WTC11 (cell line): ENCODE results near the gene IL1R1. TPM values are rescaled to one million over a fixed set of nuclear protein-coding genes. Genes with fewer than 3 reads are reported as not detected.

ENCODE experiments used
- ATAC-seq: fragments of 200-7000 bp; cut with Tn5 transposase; 2 replicates; pipeline ENCODE4 v1.10.0; 2021; ENCODE audit warnings: mild to moderate bottlenecking, moderate library complexity
- CTCF ChIA-PET: fragments of 300-600 bp; sonication (Branson Sonifier 250); formaldehyde crosslinking; loops from one replicate; lab custom pipeline; 2021; ENCODE audit warnings: antibody characterized with exemption; lab: Charles Lee
- POLR2A ChIA-PET: fragments of 350-600 bp; sonication (Branson Sonifier 250); formaldehyde crosslinking; loops from one replicate; lab custom pipeline; 2021; ENCODE audit warnings: antibody characterized with exemption; lab: Charles Lee
- DNase-seq: peaks from one replicate; pipeline ENCODE4 v3.0.0; 2021; ENCODE audit warnings: low spot score
- H3K27ac Mint-ChIP-seq: 2 replicates; pipeline ENCODE4 v1.8.0; 2021; ENCODE audit warnings: mixed read lengths
- H3K27me3 Mint-ChIP-seq: 2 replicates; pipeline ENCODE4 v1.8.0; 2021; ENCODE audit warnings: low read depth, mild to moderate bottlenecking, moderate library complexity, mixed read lengths
- H3K36me3 Mint-ChIP-seq: 2 replicates; pipeline ENCODE4 v1.8.0; 2021; ENCODE audit warnings: mixed read lengths
- H3K4me1 Mint-ChIP-seq: 2 replicates; pipeline ENCODE4 v1.8.0; 2022; ENCODE audit warnings: mixed read lengths
- H3K4me3 Mint-ChIP-seq: 2 replicates; pipeline ENCODE4 v1.8.0; 2021; ENCODE audit warnings: mild to moderate bottlenecking, moderate library complexity, mixed read lengths
- H3K9me3 Mint-ChIP-seq: 2 replicates; pipeline ENCODE4 v1.8.0; 2021; ENCODE audit warnings: mixed read lengths
- ATF1 ChIP-seq: sonication (generic); formaldehyde crosslinking; IDR thresholded peaks from 2 replicates; pipeline ENCODE4 v1.8.1; 2023; ENCODE audit warnings: mild to moderate bottlenecking, moderate library complexity, missing genetic modification reagents
- CBFB ChIP-seq: sonication (generic); formaldehyde crosslinking; IDR thresholded peaks from 2 replicates; pipeline ENCODE4 v1.8.1; 2022; ENCODE audit warnings: mild to moderate bottlenecking, low read depth, missing genetic modification reagents
- CREB1 ChIP-seq: sonication (generic); formaldehyde crosslinking; IDR thresholded peaks from 2 replicates; pipeline ENCODE4 v1.8.0; 2023; ENCODE audit warnings: mild to moderate bottlenecking, missing genetic modification reagents
- E2F5 ChIP-seq: sonication (generic); formaldehyde crosslinking; IDR thresholded peaks from 2 replicates; pipeline ENCODE4 v1.8.1; 2022; ENCODE audit warnings: mild to moderate bottlenecking, moderate library complexity, missing genetic modification reagents
- JAZF1 ChIP-seq: fragments of 250-450 bp; sonication (Bioruptor Pico); IDR thresholded peaks from 2 replicates; pipeline ENCODE4 v1.9.0; 2021; ENCODE audit warnings: moderate library complexity, mild to moderate bottlenecking, inconsistent platforms
- NFATC4 ChIP-seq: fragments of 250-450 bp; sonication (Bioruptor Pico); IDR thresholded peaks from 2 replicates; pipeline ENCODE4 v1.9.0; 2021; ENCODE audit warnings: mild to moderate bottlenecking
- NFYB ChIP-seq: sonication (generic); formaldehyde crosslinking; conservative IDR thresholded peaks from 2 replicates; pipeline ENCODE4 v1.8.0; 2022; ENCODE audit warnings: low read depth, missing genetic modification reagents
- TEAD1 ChIP-seq: sonication (generic); formaldehyde crosslinking; IDR thresholded peaks from 2 replicates; pipeline ENCODE4 v1.8.0; 2022; ENCODE audit warnings: mild to moderate bottlenecking, missing genetic modification reagents
- TEAD4 ChIP-seq: sonication (generic); formaldehyde crosslinking; IDR thresholded peaks from 2 replicates; pipeline ENCODE4 v1.8.0; 2022; ENCODE audit warnings: mild to moderate bottlenecking, missing genetic modification reagents
- ZBTB43 ChIP-seq: sonication (generic); formaldehyde crosslinking; IDR thresholded peaks from 2 replicates; pipeline ENCODE4 v1.8.1; 2023; ENCODE audit warnings: mild to moderate bottlenecking, missing genetic modification reagents
- ZNF121 ChIP-seq: sonication (generic); formaldehyde crosslinking; IDR thresholded peaks from 2 replicates; pipeline ENCODE4 v1.8.0; 2023; ENCODE audit warnings: missing genetic modification reagents
- ZNF138 ChIP-seq: sonication (generic); formaldehyde crosslinking; conservative IDR thresholded peaks from 2 replicates; pipeline ENCODE4 v1.8.1; 2022; ENCODE audit warnings: mild to moderate bottlenecking, moderate library complexity, missing genetic modification reagents
- ZNF671 ChIP-seq: fragments of 250-450 bp; sonication (Bioruptor Pico); IDR thresholded peaks from 2 replicates; pipeline ENCODE4 v1.8.0; 2021; ENCODE audit warnings: mild to moderate bottlenecking
- total RNA-seq: library from RNA; stranded (reverse); gene quantifications from 3 replicates; pipeline ENCODE4 v1.2.3, GENCODE V29; 2021
- TF ChIP-seq, protein P1 (sequence below): sonication (generic); formaldehyde crosslinking; IDR thresholded peaks from 2 replicates; pipeline ENCODE4 v1.8.1; 2022; ENCODE audit warnings: low read depth, mild to moderate bottlenecking, moderate library complexity, missing genetic modification reagents, borderline replicate concordance
- TF ChIP-seq, protein P2 (sequence below): sonication (generic); formaldehyde crosslinking; IDR thresholded peaks from 2 replicates; pipeline ENCODE4 v1.8.0; 2023; ENCODE audit warnings: mild to moderate bottlenecking, missing genetic modification reagents
- TF ChIP-seq, protein P3 (sequence below): sonication (generic); formaldehyde crosslinking; IDR thresholded peaks from 2 replicates; pipeline ENCODE4 v1.8.0; 2022; ENCODE audit warnings: mild to moderate bottlenecking, missing genetic modification reagents
- TF ChIP-seq, protein P4 (sequence below): sonication (generic); formaldehyde crosslinking; IDR thresholded peaks from 2 replicates; pipeline ENCODE4 v1.8.0; 2023; ENCODE audit warnings: missing genetic modification reagents

Gene IL1R1
- total RNA-seq, 1 experiment from 2014 or later: 0.37 TPM

GRCh38 chr2:102154364-102154763, 11.8 kb downstream of the IL1R1 start:
- TF ChIP-seq E2F5 (no peak), ZBTB43 (CRISPR knock-in tag) (no peak), CBFB (no peak), ATF1 (CRISPR knock-in tag) (no peak), NFYB (no peak), NFATC4 (CRISPR knock-in tag) (no peak), CREB1 (CRISPR knock-in tag) (no peak), JAZF1 (CRISPR knock-in tag) (no peak), ZNF138 (CRISPR knock-in tag) (no peak), TEAD4 (CRISPR knock-in tag) (no peak)
- TF ChIP-seq, protein P1, sequence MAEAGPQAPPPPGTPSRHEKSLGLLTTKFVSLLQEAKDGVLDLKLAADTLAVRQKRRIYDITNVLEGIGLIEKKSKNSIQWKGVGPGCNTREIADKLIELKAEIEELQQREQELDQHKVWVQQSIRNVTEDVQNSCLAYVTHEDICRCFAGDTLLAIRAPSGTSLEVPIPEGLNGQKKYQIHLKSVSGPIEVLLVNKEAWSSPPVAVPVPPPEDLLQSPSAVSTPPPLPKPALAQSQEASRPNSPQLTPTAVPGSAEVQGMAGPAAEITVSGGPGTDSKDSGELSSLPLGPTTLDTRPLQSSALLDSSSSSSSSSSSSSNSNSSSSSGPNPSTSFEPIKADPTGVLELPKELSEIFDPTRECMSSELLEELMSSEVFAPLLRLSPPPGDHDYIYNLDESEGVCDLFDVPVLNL (CRISPR knock-in tag): no peak
- TF ChIP-seq, protein P2, sequence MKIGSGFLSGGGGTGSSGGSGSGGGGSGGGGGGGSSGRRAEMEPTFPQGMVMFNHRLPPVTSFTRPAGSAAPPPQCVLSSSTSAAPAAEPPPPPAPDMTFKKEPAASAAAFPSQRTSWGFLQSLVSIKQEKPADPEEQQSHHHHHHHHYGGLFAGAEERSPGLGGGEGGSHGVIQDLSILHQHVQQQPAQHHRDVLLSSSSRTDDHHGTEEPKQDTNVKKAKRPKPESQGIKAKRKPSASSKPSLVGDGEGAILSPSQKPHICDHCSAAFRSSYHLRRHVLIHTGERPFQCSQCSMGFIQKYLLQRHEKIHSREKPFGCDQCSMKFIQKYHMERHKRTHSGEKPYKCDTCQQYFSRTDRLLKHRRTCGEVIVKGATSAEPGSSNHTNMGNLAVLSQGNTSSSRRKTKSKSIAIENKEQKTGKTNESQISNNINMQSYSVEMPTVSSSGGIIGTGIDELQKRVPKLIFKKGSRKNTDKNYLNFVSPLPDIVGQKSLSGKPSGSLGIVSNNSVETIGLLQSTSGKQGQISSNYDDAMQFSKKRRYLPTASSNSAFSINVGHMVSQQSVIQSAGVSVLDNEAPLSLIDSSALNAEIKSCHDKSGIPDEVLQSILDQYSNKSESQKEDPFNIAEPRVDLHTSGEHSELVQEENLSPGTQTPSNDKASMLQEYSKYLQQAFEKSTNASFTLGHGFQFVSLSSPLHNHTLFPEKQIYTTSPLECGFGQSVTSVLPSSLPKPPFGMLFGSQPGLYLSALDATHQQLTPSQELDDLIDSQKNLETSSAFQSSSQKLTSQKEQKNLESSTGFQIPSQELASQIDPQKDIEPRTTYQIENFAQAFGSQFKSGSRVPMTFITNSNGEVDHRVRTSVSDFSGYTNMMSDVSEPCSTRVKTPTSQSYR (CRISPR knock-in tag): no peak
- TF ChIP-seq, protein P3, sequence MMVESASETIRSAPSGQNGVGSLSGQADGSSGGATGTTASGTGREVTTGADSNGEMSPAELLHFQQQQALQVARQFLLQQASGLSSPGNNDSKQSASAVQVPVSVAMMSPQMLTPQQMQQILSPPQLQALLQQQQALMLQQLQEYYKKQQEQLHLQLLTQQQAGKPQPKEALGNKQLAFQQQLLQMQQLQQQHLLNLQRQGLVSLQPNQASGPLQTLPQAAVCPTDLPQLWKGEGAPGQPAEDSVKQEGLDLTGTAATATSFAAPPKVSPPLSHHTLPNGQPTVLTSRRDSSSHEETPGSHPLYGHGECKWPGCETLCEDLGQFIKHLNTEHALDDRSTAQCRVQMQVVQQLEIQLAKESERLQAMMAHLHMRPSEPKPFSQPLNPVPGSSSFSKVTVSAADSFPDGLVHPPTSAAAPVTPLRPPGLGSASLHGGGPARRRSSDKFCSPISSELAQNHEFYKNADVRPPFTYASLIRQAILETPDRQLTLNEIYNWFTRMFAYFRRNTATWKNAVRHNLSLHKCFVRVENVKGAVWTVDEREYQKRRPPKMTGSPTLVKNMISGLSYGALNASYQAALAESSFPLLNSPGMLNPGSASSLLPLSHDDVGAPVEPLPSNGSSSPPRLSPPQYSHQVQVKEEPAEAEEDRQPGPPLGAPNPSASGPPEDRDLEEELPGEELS (CRISPR knock-in tag): no peak
- TF ChIP-seq, protein P4, sequence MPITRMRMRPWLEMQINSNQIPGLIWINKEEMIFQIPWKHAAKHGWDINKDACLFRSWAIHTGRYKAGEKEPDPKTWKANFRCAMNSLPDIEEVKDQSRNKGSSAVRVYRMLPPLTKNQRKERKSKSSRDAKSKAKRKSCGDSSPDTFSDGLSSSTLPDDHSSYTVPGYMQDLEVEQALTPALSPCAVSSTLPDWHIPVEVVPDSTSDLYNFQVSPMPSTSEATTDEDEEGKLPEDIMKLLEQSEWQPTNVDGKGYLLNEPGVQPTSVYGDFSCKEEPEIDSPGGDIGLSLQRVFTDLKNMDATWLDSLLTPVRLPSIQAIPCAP (CRISPR knock-in tag): no peak
- ATAC-seq (no peak), DNase-seq (no peak)
- H3K9me3 Mint-ChIP-seq: peaks cover under 1% of the 10 kb centered on the region; the same call in 1 of the 2 replicates
- H3K4me1 Mint-ChIP-seq: no peaks in the 10 kb centered on the region
- no peak overlapping the region for H3K4me3 Mint-ChIP-seq
- H3K36me3 Mint-ChIP-seq: no peaks in the 10 kb centered on the region
- H3K27me3 Mint-ChIP-seq: no peaks in the 10 kb centered on the region
- no peak overlapping the region for H3K27ac Mint-ChIP-seq
- ChIA-PET POLR2A (no interaction called here), CTCF (no interaction called here)

DNA sequence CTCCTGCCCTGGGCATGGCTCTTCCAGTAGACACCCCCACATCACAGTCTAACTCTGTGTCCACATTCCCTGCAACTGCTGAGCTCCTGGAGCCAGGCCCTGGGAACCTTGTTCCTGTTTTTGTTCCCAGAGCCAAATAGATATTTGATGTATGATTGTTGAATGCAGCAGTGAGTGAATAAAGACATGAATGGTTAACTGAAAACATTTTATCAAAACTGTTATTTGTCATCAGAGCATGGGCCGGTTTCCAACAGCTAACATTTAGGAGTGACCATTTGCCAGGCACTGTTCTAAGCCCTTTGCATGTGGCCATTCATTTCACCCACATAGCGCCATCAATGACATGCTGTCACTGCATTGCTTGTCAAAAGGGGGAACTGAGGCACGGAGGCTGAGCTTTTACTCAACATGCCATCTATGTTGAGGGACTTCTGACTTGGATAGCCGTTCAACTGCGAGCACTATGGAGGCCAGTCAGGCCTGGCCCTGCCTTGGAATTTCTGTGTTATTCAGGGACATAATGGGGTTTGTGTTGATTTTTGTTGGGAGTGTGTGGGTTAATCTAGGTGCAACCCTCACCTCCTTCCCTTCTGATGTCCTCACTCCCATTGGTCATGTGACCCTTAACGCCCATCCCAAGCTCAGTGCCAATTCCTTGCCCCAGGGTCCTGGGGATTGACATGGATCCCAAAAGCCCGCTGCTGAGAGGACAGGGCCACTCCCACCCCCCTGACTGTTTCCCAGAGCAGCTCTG, 12.6 kb downstream of the IL1R1 start:
- POLR2A ChIA-PET: no interaction called here
- no peak overlapping the region for H3K4me3 Mint-ChIP-seq
- CTCF ChIA-PET: interaction anchor here (1.7 kb wide), 1 partner anchor 11 kb away, joined by 4 read pairs; no protein-coding TSS in a partner anchor
- H3K9me3 Mint-ChIP-seq: no peaks in the 10 kb centered on the region
- no peaks in the 10 kb centered on the region for H3K27me3 Mint-ChIP-seq
- ATAC-seq (no peak), DNase-seq (no peak)
- H3K36me3 Mint-ChIP-seq: no peaks in the 10 kb centered on the region
- H3K4me1 Mint-ChIP-seq: no peaks in the 10 kb centered on the region
- H3K27ac Mint-ChIP-seq: no peak overlapping the region
- TF ChIP-seq TEAD1 (CRISPR knock-in tag): no peak
- no peak for TF ChIP-seq ZNF121 (CRISPR knock-in tag)
- no peak for TF ChIP-seq ZNF671 (CRISPR knock-in tag)
